PFSK-1 (cell line): Measurements from ENCODE around the gene CLEC16A.

ENCODE experiments used
- FOXP2 ChIP-seq: optimal IDR thresholded peaks from 2 replicates; pipeline ENCODE3; 2011; ENCODE audit warnings: borderline replicate concordance, control low read depth, inconsistent platforms; ENCODE audit not compliant: insufficient read depth; ENCODE audit errors: extremely low read length, extremely low read depth
- POLR2AphosphoS5 ChIP-seq: IDR thresholded peaks from 2 replicates; pipeline ENCODE4 v1.6.1; 2012; ENCODE audit warnings: low read depth, mild to moderate bottlenecking, control low read depth, low read length, moderate library complexity
- SIN3A ChIP-seq: IDR thresholded peaks from 2 replicates; pipeline ENCODE4 v1.6.1; 2012; ENCODE audit warnings: mild to moderate bottlenecking, low read length, moderate library complexity, borderline replicate concordance; ENCODE audit not compliant: insufficient read depth
- TAF1 ChIP-seq: IDR thresholded peaks from 2 replicates; pipeline ENCODE4 v1.6.1; 2012; ENCODE audit warnings: low read length, control low read depth, borderline replicate concordance; ENCODE audit not compliant: insufficient read depth
- TF ChIP-seq, protein P1 (sequence below), 2 experiments: IDR thresholded peaks; 2 replicates each; pipeline versions ENCODE4 v1.6.1 to v1.8.0; 2011 to 2012; ENCODE audit warnings: low read depth in 2 of 2, low read length in 2 of 2, control low read depth in 1 of 2, inconsistent platforms in 1 of 2, mild to moderate bottlenecking in 1 of 2, moderate library complexity in 1 of 2; ENCODE audit not compliant: insufficient read depth in 1 of 2

CLEC16A gene

GRCh38 chr16:11095935-11096334 is 151.6 kb downstream of the CLEC16A start:
- TF ChIP-seq FOXP2 (no peak), TAF1 (no peak), POLR2AphosphoS5 (no peak), SIN3A (no peak)
- TF ChIP-seq, protein P1, sequence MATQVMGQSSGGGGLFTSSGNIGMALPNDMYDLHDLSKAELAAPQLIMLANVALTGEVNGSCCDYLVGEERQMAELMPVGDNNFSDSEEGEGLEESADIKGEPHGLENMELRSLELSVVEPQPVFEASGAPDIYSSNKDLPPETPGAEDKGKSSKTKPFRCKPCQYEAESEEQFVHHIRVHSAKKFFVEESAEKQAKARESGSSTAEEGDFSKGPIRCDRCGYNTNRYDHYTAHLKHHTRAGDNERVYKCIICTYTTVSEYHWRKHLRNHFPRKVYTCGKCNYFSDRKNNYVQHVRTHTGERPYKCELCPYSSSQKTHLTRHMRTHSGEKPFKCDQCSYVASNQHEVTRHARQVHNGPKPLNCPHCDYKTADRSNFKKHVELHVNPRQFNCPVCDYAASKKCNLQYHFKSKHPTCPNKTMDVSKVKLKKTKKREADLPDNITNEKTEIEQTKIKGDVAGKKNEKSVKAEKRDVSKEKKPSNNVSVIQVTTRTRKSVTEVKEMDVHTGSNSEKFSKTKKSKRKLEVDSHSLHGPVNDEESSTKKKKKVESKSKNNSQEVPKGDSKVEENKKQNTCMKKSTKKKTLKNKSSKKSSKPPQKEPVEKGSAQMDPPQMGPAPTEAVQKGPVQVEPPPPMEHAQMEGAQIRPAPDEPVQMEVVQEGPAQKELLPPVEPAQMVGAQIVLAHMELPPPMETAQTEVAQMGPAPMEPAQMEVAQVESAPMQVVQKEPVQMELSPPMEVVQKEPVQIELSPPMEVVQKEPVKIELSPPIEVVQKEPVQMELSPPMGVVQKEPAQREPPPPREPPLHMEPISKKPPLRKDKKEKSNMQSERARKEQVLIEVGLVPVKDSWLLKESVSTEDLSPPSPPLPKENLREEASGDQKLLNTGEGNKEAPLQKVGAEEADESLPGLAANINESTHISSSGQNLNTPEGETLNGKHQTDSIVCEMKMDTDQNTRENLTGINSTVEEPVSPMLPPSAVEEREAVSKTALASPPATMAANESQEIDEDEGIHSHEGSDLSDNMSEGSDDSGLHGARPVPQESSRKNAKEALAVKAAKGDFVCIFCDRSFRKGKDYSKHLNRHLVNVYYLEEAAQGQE (IDR thresholded peaks at IDR 0.05; ENCODE audit: insufficient read depth in 1 of 2, low read depth in 2 of 2, low read length in 2 of 2): no peak

GRCh38 chr16:11097094-11097786 is 152.9 kb downstream of the CLEC16A start:
- TF ChIP-seq TAF1: no peak
- TF ChIP-seq POLR2AphosphoS5: no peak
- no peak for TF ChIP-seq FOXP2
- TF ChIP-seq, protein P1 (IDR thresholded peaks at IDR 0.05; ENCODE audit: insufficient read depth in 1 of 2, low read depth in 2 of 2, low read length in 2 of 2): no peak
- TF ChIP-seq SIN3A: no peak

- TF ChIP-seq, protein P1 (IDR thresholded peaks at IDR 0.05; ENCODE audit: insufficient read depth in 1 of 2, low read depth in 2 of 2, low read length in 2 of 2): no peak
- TF ChIP-seq POLR2AphosphoS5: no peak
- TF ChIP-seq SIN3A: no peak
Measured at GRCh38 chr16:11097787-11098167, 153.4 kb downstream of the CLEC16A start.

GRCh38 chr16:11098601-11099390 is 154.4 kb downstream of the CLEC16A start:
- no peak for TF ChIP-seq SIN3A
- no peak for TF ChIP-seq TAF1
- TF ChIP-seq, protein P1 (IDR thresholded peaks at IDR 0.05; ENCODE audit: insufficient read depth in 1 of 2, low read depth in 2 of 2, low read length in 2 of 2): no peak
- no peak for TF ChIP-seq FOXP2
- TF ChIP-seq POLR2AphosphoS5: no peak
